ENCODE results near the gene SLC29A4.

The SLC29A4 gene

GRCh38 chr7:5350600-5351385 lies 68.0 kb downstream of the SLC29A4 start:
- no peak for TF ChIP-seq ZNF8 (CRISPR knock-in tag; IDR thresholded peaks at IDR 0.05)
- no peak for TF ChIP-seq RARB (CRISPR knock-in tag; IDR thresholded peaks at IDR 0.05)
- ATAC-seq = no peak

DNA sequence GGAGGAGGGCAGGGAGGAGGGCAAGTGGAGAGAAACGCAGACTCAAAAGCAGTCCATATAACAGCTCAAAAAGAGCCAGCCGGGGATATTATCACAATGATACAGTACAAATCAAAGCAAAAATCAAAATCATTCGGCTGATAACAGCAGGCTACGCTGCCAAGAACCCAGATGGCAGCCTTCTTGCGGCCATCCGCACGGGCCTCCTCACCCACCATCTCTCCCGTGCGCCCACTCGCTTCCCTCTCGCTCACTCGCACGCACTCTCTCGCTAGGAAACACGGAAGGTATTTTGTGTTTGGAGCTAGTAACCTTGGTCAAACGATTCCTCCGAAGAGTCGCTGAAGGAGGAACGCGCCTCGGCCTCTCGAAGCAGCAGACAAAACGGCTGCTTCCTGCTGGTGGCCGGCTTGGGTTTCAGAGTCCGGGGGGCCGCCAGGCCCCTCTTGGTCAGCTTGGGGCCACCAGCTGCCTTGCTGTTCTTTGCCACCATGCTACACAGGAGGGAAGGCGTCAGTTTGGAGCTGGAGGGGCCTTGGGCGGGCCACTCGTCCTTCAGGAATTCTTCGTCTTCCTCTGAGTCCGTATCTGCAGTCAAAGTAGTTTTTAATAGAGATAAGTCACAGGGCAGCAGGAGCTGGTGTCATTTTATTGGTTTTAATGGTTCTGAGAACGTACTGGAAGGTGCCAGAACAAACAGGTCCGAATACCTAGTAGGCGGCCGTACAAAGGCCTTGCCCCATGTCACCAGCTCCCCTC lies 68.9 kb downstream of the SLC29A4 start:
- no peak for TF ChIP-seq ISL1 (CRISPR knock-in tag; IDR thresholded peaks at IDR 0.05)
- TF ChIP-seq ARNTL (CRISPR knock-in tag; IDR thresholded peaks at IDR 0.05; ENCODE audit: borderline replicate concordance, low read depth) = no peak
- no peak for TF ChIP-seq TSHZ2 (CRISPR knock-in tag; IDR thresholded peaks at IDR 0.05)
- TF ChIP-seq, protein P1, sequence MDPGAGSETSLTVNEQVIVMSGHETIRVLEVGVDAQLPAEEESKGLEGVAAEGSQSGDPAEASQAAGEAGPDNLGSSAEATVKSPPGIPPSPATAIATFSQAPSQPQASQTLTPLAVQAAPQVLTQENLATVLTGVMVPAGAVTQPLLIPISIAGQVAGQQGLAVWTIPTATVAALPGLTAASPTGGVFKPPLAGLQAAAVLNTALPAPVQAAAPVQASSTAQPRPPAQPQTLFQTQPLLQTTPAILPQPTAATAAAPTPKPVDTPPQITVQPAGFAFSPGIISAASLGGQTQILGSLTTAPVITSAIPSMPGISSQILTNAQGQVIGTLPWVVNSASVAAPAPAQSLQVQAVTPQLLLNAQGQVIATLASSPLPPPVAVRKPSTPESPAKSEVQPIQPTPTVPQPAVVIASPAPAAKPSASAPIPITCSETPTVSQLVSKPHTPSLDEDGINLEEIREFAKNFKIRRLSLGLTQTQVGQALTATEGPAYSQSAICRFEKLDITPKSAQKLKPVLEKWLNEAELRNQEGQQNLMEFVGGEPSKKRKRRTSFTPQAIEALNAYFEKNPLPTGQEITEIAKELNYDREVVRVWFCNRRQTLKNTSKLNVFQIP (CRISPR knock-in tag; IDR thresholded peaks at IDR 0.05; ENCODE audit: borderline replicate concordance, low read depth) = no peak
- TF ChIP-seq, protein P2, sequence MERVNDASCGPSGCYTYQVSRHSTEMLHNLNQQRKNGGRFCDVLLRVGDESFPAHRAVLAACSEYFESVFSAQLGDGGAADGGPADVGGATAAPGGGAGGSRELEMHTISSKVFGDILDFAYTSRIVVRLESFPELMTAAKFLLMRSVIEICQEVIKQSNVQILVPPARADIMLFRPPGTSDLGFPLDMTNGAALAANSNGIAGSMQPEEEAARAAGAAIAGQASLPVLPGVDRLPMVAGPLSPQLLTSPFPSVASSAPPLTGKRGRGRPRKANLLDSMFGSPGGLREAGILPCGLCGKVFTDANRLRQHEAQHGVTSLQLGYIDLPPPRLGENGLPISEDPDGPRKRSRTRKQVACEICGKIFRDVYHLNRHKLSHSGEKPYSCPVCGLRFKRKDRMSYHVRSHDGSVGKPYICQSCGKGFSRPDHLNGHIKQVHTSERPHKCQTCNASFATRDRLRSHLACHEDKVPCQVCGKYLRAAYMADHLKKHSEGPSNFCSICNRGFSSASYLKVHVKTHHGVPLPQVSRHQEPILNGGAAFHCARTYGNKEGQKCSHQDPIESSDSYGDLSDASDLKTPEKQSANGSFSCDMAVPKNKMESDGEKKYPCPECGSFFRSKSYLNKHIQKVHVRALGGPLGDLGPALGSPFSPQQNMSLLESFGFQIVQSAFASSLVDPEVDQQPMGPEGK (CRISPR knock-in tag; IDR thresholded peaks at IDR 0.05; ENCODE audit: borderline replicate concordance) = no peak
- no peak for TF ChIP-seq ZNF70 (CRISPR knock-in tag; IDR thresholded peaks at IDR 0.05)
- TF ChIP-seq CSDC2 (CRISPR knock-in tag; IDR thresholded peaks at IDR 0.05) = no peak
- no peak for TF ChIP-seq ZNF8 (CRISPR knock-in tag; IDR thresholded peaks at IDR 0.05)
- TF ChIP-seq GLIS3 (CRISPR knock-in tag; IDR thresholded peaks at IDR 0.05) = no peak
- TF ChIP-seq CSRNP3 (CRISPR knock-in tag; IDR thresholded peaks at IDR 0.05) = no peak

GRCh38 chr7:5352440-5353010 lies 69.8 kb downstream of the SLC29A4 start:
- ATAC-seq = no peak
- TF ChIP-seq TCF4 (CRISPR knock-in tag; IDR thresholded peaks at IDR 0.05; ENCODE audit: borderline replicate concordance) = no peak
- TF ChIP-seq ZNF565 (CRISPR knock-in tag; conservative IDR thresholded peaks at IDR 0.05; ENCODE audit: low read depth) = no peak

More for the DNA sequence above, 68.9 kb downstream of the SLC29A4 start:
- ATAC-seq = no peak

DNA sequence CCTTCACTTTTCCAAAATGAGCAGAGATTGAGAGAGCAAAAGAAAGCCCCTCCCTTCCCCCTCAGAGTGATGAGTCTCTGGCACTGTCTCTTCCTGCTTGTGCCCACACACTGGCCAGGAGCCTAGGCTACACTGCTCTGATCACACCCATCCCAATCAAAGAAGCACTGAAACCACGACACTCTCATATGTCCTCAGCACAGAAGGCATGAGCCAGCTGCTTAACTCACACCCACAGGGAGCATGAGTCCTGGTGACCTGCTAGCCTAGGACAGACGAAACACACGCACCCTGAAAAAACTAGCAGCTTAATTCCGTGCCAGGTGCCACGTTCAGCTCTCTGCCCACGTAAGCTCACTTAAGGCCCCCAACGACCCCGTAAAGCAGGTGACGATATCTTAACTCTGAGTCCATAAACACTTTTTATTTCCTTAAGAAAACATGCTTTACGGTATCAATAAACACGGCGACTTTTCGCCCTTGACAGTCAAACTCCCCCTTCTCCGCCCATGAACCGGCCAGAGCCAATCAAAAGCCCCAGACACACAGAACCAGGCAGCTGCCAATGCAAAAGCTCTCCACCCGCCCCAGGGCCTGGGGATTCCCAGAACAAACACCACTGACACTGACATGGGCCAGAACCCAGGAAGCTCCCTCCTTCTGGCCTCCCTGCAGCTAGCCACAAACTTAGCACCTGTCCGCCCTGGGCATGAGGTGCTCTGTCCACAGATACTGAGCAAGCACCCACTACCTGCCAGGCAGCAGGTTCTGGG lies 71.9 kb downstream of the SLC29A4 start:
- TF ChIP-seq TSHZ2 (CRISPR knock-in tag; IDR thresholded peaks at IDR 0.05) (peak; percentile 20; the same call in 1 of the 2 replicates), ZNF70 (CRISPR knock-in tag; IDR thresholded peaks at IDR 0.05) (0 out of 2 replicates have a peak, but pooled peaks have one; percentile 29), ISL1 (CRISPR knock-in tag; IDR thresholded peaks at IDR 0.05) (no peak), TCF4 (CRISPR knock-in tag; IDR thresholded peaks at IDR 0.05; ENCODE audit: borderline replicate concordance) (peak; percentile 74), SNAI2 (CRISPR knock-in tag; IDR thresholded peaks at IDR 0.05) (peak; percentile 78; the same call in 1 of the 2 replicates), RARB (CRISPR knock-in tag; IDR thresholded peaks at IDR 0.05) (no peak), CSDC2 (CRISPR knock-in tag; IDR thresholded peaks at IDR 0.05) (no peak)
- ATAC-seq = peak; percentile 61

Measured in SK-N-SH treated with all-trans-retinoic acid at 6 μM for 48 hours (cell line).